Fibroblast of lung (primary cell): ENCODE measurements around the gene DUSP28.

Experiments
- EZH2 ChIP-seq: IDR thresholded peaks from 2 replicates; pipeline ENCODE4 v1.5.1; 2012; ENCODE audit warnings: low read length, control low read depth, mild to moderate bottlenecking; ENCODE audit errors: missing control alignments
- TF ChIP-seq, protein P1 (sequence below), 2 donors: IDR thresholded peaks in 1 of 2; conservative IDR thresholded peaks in 1 of 2; 1 replicate in 1 of 2; 2 replicates in 1 of 2; pipeline ENCODE4 v1.5.1; 2011 to 2012; ENCODE audit warnings: low read length in 2 of 2, control low read depth in 1 of 2, inconsistent platforms in 1 of 2, low read depth in 1 of 2, mild to moderate bottlenecking in 1 of 2

DNA sequence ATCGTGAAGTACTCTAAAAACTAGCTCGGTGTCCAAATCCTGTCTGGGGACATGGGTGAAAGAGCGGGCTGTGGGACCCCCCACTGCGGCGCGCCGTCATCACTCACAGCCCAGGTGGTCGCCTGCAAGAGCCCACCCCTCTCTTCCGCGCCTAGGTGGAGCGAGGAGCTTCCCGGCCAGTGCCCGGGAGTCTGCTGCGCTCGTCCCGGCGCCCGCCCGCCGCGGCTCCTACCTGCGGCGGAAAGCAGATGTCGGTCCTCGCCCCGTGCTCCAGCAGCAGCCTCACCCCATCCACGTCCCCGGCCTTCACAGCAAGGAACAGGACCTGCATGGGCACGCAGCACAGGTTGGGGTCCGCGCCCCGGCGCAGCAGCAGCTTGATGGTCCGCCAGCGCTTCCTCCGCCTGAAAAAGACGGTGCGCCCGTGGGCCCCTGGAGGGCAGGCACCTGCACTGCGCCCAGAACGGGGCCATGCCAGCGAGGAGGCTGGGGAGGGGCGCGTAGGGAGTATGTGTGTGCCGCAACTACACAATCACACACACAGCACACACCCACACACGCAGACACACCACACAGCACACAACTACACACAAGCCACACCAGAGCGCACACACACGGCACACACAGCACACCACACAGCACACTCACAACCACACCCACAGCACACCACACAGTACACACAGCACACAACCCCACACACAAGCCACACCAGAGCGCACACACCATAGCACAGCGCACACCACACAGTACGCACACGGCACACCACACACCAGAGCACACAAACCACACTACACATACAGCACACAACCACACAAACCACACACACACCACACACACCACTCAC is 39.8 kb upstream of the DUSP28 start:
- TF ChIP-seq, protein P1, sequence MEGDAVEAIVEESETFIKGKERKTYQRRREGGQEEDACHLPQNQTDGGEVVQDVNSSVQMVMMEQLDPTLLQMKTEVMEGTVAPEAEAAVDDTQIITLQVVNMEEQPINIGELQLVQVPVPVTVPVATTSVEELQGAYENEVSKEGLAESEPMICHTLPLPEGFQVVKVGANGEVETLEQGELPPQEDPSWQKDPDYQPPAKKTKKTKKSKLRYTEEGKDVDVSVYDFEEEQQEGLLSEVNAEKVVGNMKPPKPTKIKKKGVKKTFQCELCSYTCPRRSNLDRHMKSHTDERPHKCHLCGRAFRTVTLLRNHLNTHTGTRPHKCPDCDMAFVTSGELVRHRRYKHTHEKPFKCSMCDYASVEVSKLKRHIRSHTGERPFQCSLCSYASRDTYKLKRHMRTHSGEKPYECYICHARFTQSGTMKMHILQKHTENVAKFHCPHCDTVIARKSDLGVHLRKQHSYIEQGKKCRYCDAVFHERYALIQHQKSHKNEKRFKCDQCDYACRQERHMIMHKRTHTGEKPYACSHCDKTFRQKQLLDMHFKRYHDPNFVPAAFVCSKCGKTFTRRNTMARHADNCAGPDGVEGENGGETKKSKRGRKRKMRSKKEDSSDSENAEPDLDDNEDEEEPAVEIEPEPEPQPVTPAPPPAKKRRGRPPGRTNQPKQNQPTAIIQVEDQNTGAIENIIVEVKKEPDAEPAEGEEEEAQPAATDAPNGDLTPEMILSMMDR (conservative IDR thresholded peaks at IDR 0.05 in 1 of 2, IDR thresholded peaks at IDR 0.05 in 1 of 2; ENCODE audit: low read depth in 1 of 2, low read length in 2 of 2), result no peak
- TF ChIP-seq EZH2, result peak; percentile 56
